GM18508 (cell line): ENCODE data around the gene TMEM115.
A peak's percentile ranks its signal among the peaks of the same experiment; 100 is the strongest.

Experiments used
- ATAC-seq: cut with Tn5 transposase; IDR thresholded peaks from one replicate; pipeline ENCODE4 v1.9.1; 2021; ENCODE audit warnings: moderate number of reproducible peaks; ENCODE audit not compliant: insufficient read depth, unreplicated experiment

Gene TMEM115

GRCh38 chr3:50336452-50337174 lies 22.7 kb downstream of the TMEM115 start:
- ATAC-seq = peak; percentile 8

- ATAC-seq = no peak
Observed at GRCh38 chr3:50334339-50335075, 24.8 kb downstream of the TMEM115 start.

GRCh38 chr3:50333744-50334328 lies 25.5 kb downstream of the TMEM115 start:
- no peak for ATAC-seq

GRCh38 chr3:50331364-50331907 lies 27.9 kb downstream of the TMEM115 start:
- ATAC-seq = no peak

- ATAC-seq = no peak
Observed at GRCh38 chr3:50330330-50330729, 29.0 kb downstream of the TMEM115 start.

GRCh38 chr3:50327943-50328691 lies 31.2 kb downstream of the TMEM115 start, which contains the start of gene TUSC2:
TSS of gene TUSC2 (minus strand) at chr3:50328223. CDS start at chr3:50328099, 124 bp downstream.
- peak; percentile 51 for ATAC-seq

- no peak for ATAC-seq
Observed at GRCh38 chr3:50327129-50327528, 32.2 kb downstream of the TMEM115 start.

- ATAC-seq = no peak
Observed at GRCh38 chr3:50326182-50326541, 33.2 kb downstream of the TMEM115 start.

- ATAC-seq = no peak
Observed at GRCh38 chr3:50325497-50326181, 33.7 kb downstream of the TMEM115 start.

GRCh38 chr3:50325113-50325480 lies 34.2 kb downstream of the TMEM115 start:
- no peak for ATAC-seq

GRCh38 chr3:50324351-50325112 lies 34.8 kb downstream of the TMEM115 start:
- no peak for ATAC-seq

GRCh38 chr3:50323614-50324199 lies 35.6 kb downstream of the TMEM115 start:
- ATAC-seq = no peak

- ATAC-seq = no peak
Observed at GRCh38 chr3:50323092-50323600, 36.2 kb downstream of the TMEM115 start.

- ATAC-seq = no peak
Observed at GRCh38 chr3:50322386-50323091, 36.8 kb downstream of the TMEM115 start, which contains the start of gene HYAL2. TSS of gene HYAL2 (minus strand) at chr3:50322745. CDS start at chr3:50320489, 2,256 bp downstream.

GRCh38 chr3:50322115-50322385 lies 37.3 kb downstream of the TMEM115 start:
- ATAC-seq = no peak

- peak; percentile 39 for ATAC-seq
Observed at GRCh38 chr3:50321336-50322114, 37.8 kb downstream of the TMEM115 start.

- peak; percentile 23 for ATAC-seq
Observed at GRCh38 chr3:50320853-50321335, 38.4 kb downstream of the TMEM115 start.
